Sigmoid colon (tissue), 7 donors: ENCODE measurements around the gene BOLA2. TPM values are rescaled to one million over a fixed set of nuclear protein-coding genes. Genes with fewer than 3 reads are reported as not detected.
"Not testable (repeated sequence)": the region's sequence is repeated elsewhere in the genome, so short reads cannot be mapped to it uniquely, and the experiment has no call there.

Experiments used
- DNase-seq: peaks from one replicate; pipeline ENCODE4 v3.0.0-alpha.2; 2019
- H3K27ac ChIP-seq, 4 donors: fragments of 200-600 bp; sonication (generic); one replicate each; pipeline ENCODE4 v1.5.1; 2016 to 2019; ENCODE audit warnings: mild to moderate bottlenecking in 1 of 4
- H3K27me3 ChIP-seq, 3 donors: fragments of 200-600 bp; sonication (generic); one replicate each; pipeline ENCODE4 v1.5.1; 2019; ENCODE audit warnings: mild to moderate bottlenecking in 1 of 3
- H3K36me3 ChIP-seq, 4 donors: fragments of 200-600 bp; sonication (generic); one replicate each; pipeline ENCODE4 v1.5.1; 2016 to 2019
- H3K4me1 ChIP-seq, 4 donors: fragments of 200-600 bp; sonication (generic); one replicate each; pipeline ENCODE4 v1.5.1; 2017 to 2019
- H3K4me3 ChIP-seq, 4 donors: fragments of 200-600 bp; sonication (generic); one replicate each; pipeline ENCODE4 v1.5.1; 2017 to 2019; ENCODE audit warnings: mild to moderate bottlenecking in 2 of 4, moderate library complexity in 1 of 4
- H3K9me3 ChIP-seq, 4 donors: fragments of 200-600 bp in 3 of 4; sonication (generic) in 3 of 4; one replicate each; pipeline versions ENCODE4 v1.5.1 to v1.6.1; 2013 to 2019
- WGBS, 2 donors: extraction: QIAGEN DNeasy Blood & Tissue Kit; methylation state at CpG; one replicate each; pipeline ENCODE4 v1.1.7; 2013; 5-methylcytosine and 5-hydroxymethylcytosine counted together
- intact Hi-C: fragments of 100-400 bp; cut with DNase I; formaldehyde crosslinking; loops from one replicate; pipeline ENCODE4 v1.15.1; 2023
- polyA plus RNA-seq, 3 donors: library from polyadenylated mRNA; stranded (reverse); fragments of 200-250 nt; gene quantifications; one replicate each; pipeline ENCODE4 v1.2.3, GENCODE V29; 2013
- small RNA-seq, 3 donors: library from RNA; depleted of rRNA; stranded (forward); fragments of <200 nt; gene quantifications; one replicate each; pipeline ENCODE3, GENCODE V24; 2016
- total RNA-seq, 4 donors: library from RNA; depleted of rRNA; stranded (reverse); fragments of >200 nt; gene quantifications; one replicate each; pipeline ENCODE4 v1.1.0, GENCODE V29; 2016
- donor health status: healthy with polysubstance abuse.
- donor health status: Bipolar disorder and iron deficiency.
- donor health status: healthy.

BOLA2 gene
- total and polyA plus RNA-seq, 7 donors: 9.4 to 39.1 (median 17.1) TPM

GRCh38 chr16:29425390-29425789 is 28.8 kb downstream of the BOLA2 start:
- H3K9me3 ChIP-seq, DNase-seq, H3K27ac ChIP-seq, H3K4me1 ChIP-seq, intact Hi-C loops, H3K36me3 ChIP-seq, H3K4me3 ChIP-seq, H3K27me3 ChIP-seq: not testable (repeated sequence)
- WGBS, 2 donors: 90 to 100% methylated on average over 3 of the region's 3 CpGs

GRCh38 chr16:29423587-29423986 is 30.6 kb downstream of the BOLA2 start:
- H3K36me3 ChIP-seq, H3K4me1 ChIP-seq, intact Hi-C loops, DNase-seq, H3K27ac ChIP-seq, H3K4me3 ChIP-seq, H3K9me3 ChIP-seq, H3K27me3 ChIP-seq: not testable (repeated sequence)
- 98 to 99% methylated on average over 2 of the region's 2 CpGs for WGBS, 2 donors

- H3K27me3 ChIP-seq, H3K27ac ChIP-seq, H3K9me3 ChIP-seq, intact Hi-C loops, H3K4me3 ChIP-seq, DNase-seq, H3K4me1 ChIP-seq, H3K36me3 ChIP-seq: not testable (repeated sequence)
- WGBS, 2 donors: 81 to 93% methylated on average over 7 of the region's 7 CpGs
Observed at GRCh38 chr16:29405249-29405648, 48.9 kb downstream of the BOLA2 start.

Small RNA genes lying within 50 kb of the gene (small RNA-seq; reads per million reads assigned to genes)
- 0 reads per million in 3 donors for gene AC133555.2

Other genes with a start within 250 kb of the BOLA2 start
- gene NPIPB11, start 47.6 kb downstream of the BOLA2 start, total RNA-seq: 1 to 10 TPM; 1.1 to 2.2 (median 1.6) TPM
- gene NPIPB11, start 47.6 kb downstream of the BOLA2 start, polyA plus RNA-seq: 1 to 10 TPM in 1 of 3 donors, under 1 TPM in 2; under 0.01 to 1.8 (median 0.23) TPM
- 10 to 100 TPM in 3 of 4 donors, 1 to 10 TPM in 1; 3.0 to 18.3 (median 11.8) TPM for gene SLX1B, start 182 bp upstream of the BOLA2 start, total RNA-seq
- gene SLX1B, start 182 bp upstream of the BOLA2 start, polyA plus RNA-seq: 10 to 100 TPM; 21.6 to 44.4 (median 37.5) TPM
- 10 to 100 TPM in 1 of 4 donors, 1 to 10 TPM in 2, not detected in 1; 2.0 to 10.3 (median 7.5) TPM for gene SULT1A4, start 5.6 kb upstream of the BOLA2 start, total RNA-seq
- 100 to 1,000 TPM in 2 of 3 donors, 10 to 100 TPM in 1; 61.3 to 132 (median 115) TPM for gene SULT1A4, start 5.6 kb upstream of the BOLA2 start, polyA plus RNA-seq
- gene NPIPB12, start 52.1 kb upstream of the BOLA2 start, total RNA-seq: 10 to 100 TPM; 12.8 to 81.7 (median 38.0) TPM
- gene NPIPB12, start 52.1 kb upstream of the BOLA2 start, polyA plus RNA-seq: 10 to 100 TPM in 2 of 3 donors, 1 to 10 TPM in 1; 9.0 to 65.3 (median 11.8) TPM
- gene SPN, start 208.9 kb upstream of the BOLA2 start, total RNA-seq: 1 to 10 TPM in 2 of 4 donors, under 1 TPM in 2; 0.28 to 1.6 (median 0.94) TPM
- 10 to 100 TPM in 1 of 3 donors, 1 to 10 TPM in 1, under 1 TPM in 1; 0.60 to 13.3 (median 6.7) TPM for gene SPN, start 208.9 kb upstream of the BOLA2 start, polyA plus RNA-seq
- 10 to 100 TPM in 2 of 4 donors, 1 to 10 TPM in 2; 4.3 to 11.1 (median 7.4) TPM for gene QPRT, start 224.8 kb upstream of the BOLA2 start, total RNA-seq
- 10 to 100 TPM; 22.2 to 40.5 (median 34.7) TPM for gene QPRT, start 224.8 kb upstream of the BOLA2 start, polyA plus RNA-seq